Heart left ventricle (tissue), 13 donors: ENCODE results near the gene VASH1.

Experiments used
- POLR2A ChIP-seq, 2 donors: fragments of 450-650 bp; IDR thresholded peaks; one replicate each; pipeline ENCODE4 v1.6.1; 2017; ENCODE audit warnings: antibody characterized with exemption in 2 of 2, mild to moderate bottlenecking in 2 of 2, moderate library complexity in 2 of 2
- TF ChIP-seq, protein P1 (sequence below), 12 donors: fragments of 200-600 bp; sonication (generic) in 4 of 12; IDR thresholded peaks; one replicate each; pipeline versions ENCODE4 v1.5.0 to v1.8.0; 2018 to 2022; ENCODE audit warnings: antibody characterized with exemption in 12 of 12, mild to moderate bottlenecking in 5 of 12
- donor health status: ischemic (EF 13 %, LVEDD 7.1; RV severe dilation, severe dysfunction).
- donor health status: DM: no; HTN: yes; CAD: no.
- donor health status: DM: no; HTN: no; CAD: no.
- donor health status: ischemic (EF 25% LVEDD 6.9; RV normal size, moderate dysfunction).
- donor health status: ischemic (EF 25% LVEDD 5.7; RV mildly dilated, moderate dysfunction).
- donor health status: ischemic (EF 35%, LVEDD 5.7; RV mildly dilated, moderate dysfunction).
- donor health status: nonischemic (EF 11% LVEDD 7.7; RV severe dilation, severe dysfunction).
- donor health status: DM: yes; HTN: yes; CAD: no.
- donor health status: PGD.
- donor health status: ischemic (EF 29% LVEDD 5.4; RV normal size, mild dysfunction).
- donor health status: nonischemic (EF 23%, LVEDD 6.1; RV moderate dilation, normal function).

DNA sequence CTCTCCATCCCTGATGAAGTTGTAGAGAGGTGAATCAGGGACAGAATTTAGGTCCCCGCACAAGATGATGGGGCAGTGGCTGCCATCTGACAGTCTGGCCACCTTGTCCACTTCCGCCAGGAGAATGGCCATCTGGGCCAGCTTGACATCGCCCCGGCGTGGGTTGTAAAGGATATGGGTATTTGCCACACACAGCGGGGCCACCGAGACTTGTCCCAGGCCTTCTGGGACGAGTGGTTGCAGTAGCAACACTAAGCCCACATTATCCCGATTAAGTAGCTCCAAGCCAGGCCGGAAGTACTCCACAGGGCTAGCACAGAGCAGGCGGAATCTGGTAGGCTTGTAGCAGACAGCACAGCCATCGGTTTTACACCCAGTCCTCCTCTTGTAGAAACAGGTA lies 45.2 kb downstream of the VASH1 start:
- TF ChIP-seq, protein P1, sequence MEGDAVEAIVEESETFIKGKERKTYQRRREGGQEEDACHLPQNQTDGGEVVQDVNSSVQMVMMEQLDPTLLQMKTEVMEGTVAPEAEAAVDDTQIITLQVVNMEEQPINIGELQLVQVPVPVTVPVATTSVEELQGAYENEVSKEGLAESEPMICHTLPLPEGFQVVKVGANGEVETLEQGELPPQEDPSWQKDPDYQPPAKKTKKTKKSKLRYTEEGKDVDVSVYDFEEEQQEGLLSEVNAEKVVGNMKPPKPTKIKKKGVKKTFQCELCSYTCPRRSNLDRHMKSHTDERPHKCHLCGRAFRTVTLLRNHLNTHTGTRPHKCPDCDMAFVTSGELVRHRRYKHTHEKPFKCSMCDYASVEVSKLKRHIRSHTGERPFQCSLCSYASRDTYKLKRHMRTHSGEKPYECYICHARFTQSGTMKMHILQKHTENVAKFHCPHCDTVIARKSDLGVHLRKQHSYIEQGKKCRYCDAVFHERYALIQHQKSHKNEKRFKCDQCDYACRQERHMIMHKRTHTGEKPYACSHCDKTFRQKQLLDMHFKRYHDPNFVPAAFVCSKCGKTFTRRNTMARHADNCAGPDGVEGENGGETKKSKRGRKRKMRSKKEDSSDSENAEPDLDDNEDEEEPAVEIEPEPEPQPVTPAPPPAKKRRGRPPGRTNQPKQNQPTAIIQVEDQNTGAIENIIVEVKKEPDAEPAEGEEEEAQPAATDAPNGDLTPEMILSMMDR (IDR thresholded peaks at IDR 0.05) = no peak
- TF ChIP-seq POLR2A (IDR thresholded peaks at IDR 0.05) = no peak
